Panc1 (cell line): ENCODE results near the gene BRAF. TPM values are rescaled to one million over a fixed set of nuclear protein-coding genes. Genes with fewer than 3 reads are reported as not detected.

Experiments
- ATAC-seq: fragments of 200-7000 bp; cut with Tn5 transposase; 2 replicates; pipeline ENCODE4 v1.9.1; 2020; ENCODE audit warnings: mild to moderate bottlenecking, moderate library complexity
- BruUV-seq: library from RNA; stranded (reverse); fragments of 400-500 nt; replicated peaks from 2 replicates; lab custom pipeline; 2021; lab: Mats Ljungman, UMichigan
- CTCF ChIA-PET: fragments of 300-600 bp; sonication (Branson Sonifier 250); formaldehyde crosslinking; loops from one replicate; lab custom pipeline; 2022; ENCODE audit warnings: antibody characterized with exemption; lab: Charles Lee
- POLR2A ChIA-PET: fragments of 300-600 bp; sonication (Branson Sonifier 250); formaldehyde crosslinking; loops from one replicate; lab custom pipeline; 2022; ENCODE audit warnings: antibody characterized with exemption; lab: Charles Lee
- DNase-seq: peaks from one replicate; pipeline ENCODE4 v3.0.0-alpha.2; 2010; ENCODE audit warnings: low read depth, low spot score
- H3K27ac ChIP-seq: 2 replicates; pipeline ENCODE4 v1.5.1; 2011; ENCODE audit warnings: mild to moderate bottlenecking, low read length, inconsistent platforms
- H3K27me3 ChIP-seq: fragments of 200-500 bp; sonication (Bioruptor generic); 2 replicates; pipeline ENCODE4 v1.6.0; 2014; ENCODE audit warnings: low read length, inconsistent platforms; ENCODE audit not compliant: control insufficient read depth, insufficient read depth
- H3K36me3 ChIP-seq: fragments of 200-500 bp; sonication (Bioruptor generic); 2 replicates; pipeline ENCODE4 v1.5.1; 2014; ENCODE audit warnings: inconsistent platforms, mild to moderate bottlenecking, low read length, moderate library complexity; ENCODE audit not compliant: control insufficient read depth, insufficient read depth
- H3K4me1 ChIP-seq: 2 replicates; pipeline ENCODE4 v1.5.1; 2011; ENCODE audit warnings: inconsistent platforms, mild to moderate bottlenecking, low read length, moderate library complexity; ENCODE audit not compliant: control insufficient read depth, insufficient read depth
- H3K4me3 ChIP-seq, 2 experiments: 2 replicates each; pipeline ENCODE4 v1.5.1; 2011 to 2012; ENCODE audit warnings: low read depth in 2 of 2, low read length in 2 of 2, mild to moderate bottlenecking in 2 of 2, inconsistent platforms in 1 of 2, moderate library complexity in 1 of 2
- H3K9me3 ChIP-seq: fragments of 200-500 bp; sonication (Bioruptor generic); 2 replicates; pipeline ENCODE4 v1.5.1; 2014; ENCODE audit warnings: low read depth, mild to moderate bottlenecking, inconsistent platforms, low read length, moderate library complexity; ENCODE audit not compliant: control insufficient read depth, insufficient read depth
- CTCF ChIP-seq: fragments of 450-650 bp; IDR thresholded peaks from 2 replicates; pipeline ENCODE4 v1.5.1; 2017; ENCODE audit warnings: mild to moderate bottlenecking
- POLR2AphosphoS5 ChIP-seq: IDR thresholded peaks from 2 replicates; pipeline ENCODE4 v1.6.1; 2012; ENCODE audit warnings: mild to moderate bottlenecking, low read depth, low read length, moderate library complexity
- REST ChIP-seq, 2 experiments: IDR thresholded peaks; 2 replicates each; pipeline ENCODE4 v1.6.1; 2011 to 2012; ENCODE audit warnings: low read depth in 2 of 2, control low read depth in 1 of 2, low read length in 1 of 2, mild to moderate bottlenecking in 1 of 2, moderate library complexity in 1 of 2; ENCODE audit not compliant: insufficient read depth in 1 of 2
- SIN3A ChIP-seq: IDR thresholded peaks from 2 replicates; pipeline ENCODE4 v1.6.1; 2012; ENCODE audit warnings: low read depth, mild to moderate bottlenecking, low read length, moderate library complexity, borderline replicate concordance; ENCODE audit not compliant: insufficient read depth
- TCF7L2 ChIP-seq: IDR thresholded peaks from 2 replicates; pipeline ENCODE4 v1.6.1; 2011; ENCODE audit warnings: mild to moderate bottlenecking, low read depth, low read length, inconsistent platforms
- in situ Hi-C: cut with HindIII; loops from 2 replicates; pipeline ENCODE4 v1.10.0; 2016; ENCODE audit warnings: low sequenced_read_pairs, low pct_unique_long_range_greater_than_20kb
- intact Hi-C: fragments of 100-400 bp; cut with micrococcal nuclease; formaldehyde crosslinking; loops from one replicate; pipeline ENCODE4 v1.10.0; 2022; ENCODE audit not compliant: unreplicated experiment
- total RNA-seq: library from RNA; stranded (reverse); gene quantifications from one replicate; pipeline ENCODE4 v1.2.1, GENCODE V29; 2021; ENCODE audit not compliant: unreplicated experiment

The BRAF gene
- total RNA-seq, 1 experiment from 2014 or later, result 26.3 TPM

GRCh38 chr7:140684066-140684950 is 240.4 kb downstream of the BRAF start:
- H3K27ac ChIP-seq, result no peak overlapping the region
- no peak overlapping the region for H3K4me3 ChIP-seq
- BruUV-seq, result no TSS peak
- in situ Hi-C loops (no loop called here), intact Hi-C loops (no loop called here)
- no peaks in the 10 kb centered on the region for H3K36me3 ChIP-seq
- DNase-seq (no peak), ATAC-seq (no peak)
- ChIA-PET POLR2A (no interaction called here), CTCF (no interaction called here)
- H3K4me1 ChIP-seq, result no peaks in the 10 kb centered on the region
- H3K27me3 ChIP-seq, result no peaks in the 10 kb centered on the region
- no peaks in the 10 kb centered on the region for H3K9me3 ChIP-seq
- TF ChIP-seq REST (IDR thresholded peaks at IDR 0.05; ENCODE audit: insufficient read depth in 1 of 2, low read depth in 2 of 2, low read length in 1 of 2), result no peak
- TF ChIP-seq POLR2AphosphoS5, result no peak
- TF ChIP-seq CTCF, result no peak
- TF ChIP-seq TCF7L2, result no peak
- no peak for TF ChIP-seq SIN3A

GRCh38 chr7:140683657-140684056 is 241.1 kb downstream of the BRAF start:
- BruUV-seq, result no TSS peak
- Histone ChIP-seq H3K36me3 (no peaks in the 10 kb centered on the region), H3K27me3 (no peaks in the 10 kb centered on the region), H3K4me3 (no peak overlapping the region), H3K27ac (no peak overlapping the region), H3K9me3 (no peaks in the 10 kb centered on the region), H3K4me1 (no peaks in the 10 kb centered on the region)
- POLR2A ChIA-PET, result interaction anchor here (0.6 kb wide), 1 partner anchor 127 kb away, joined by 3 read pairs; no protein-coding TSS in a partner anchor
- ATAC-seq (no peak), DNase-seq (no peak)
- in situ Hi-C loops (no loop called here), intact Hi-C loops (no loop called here)
- CTCF ChIA-PET, result no interaction called here
- no peak for TF ChIP-seq SIN3A
- TF ChIP-seq CTCF, result no peak
- no peak for TF ChIP-seq POLR2AphosphoS5
- TF ChIP-seq REST (IDR thresholded peaks at IDR 0.05; ENCODE audit: insufficient read depth in 1 of 2, low read depth in 2 of 2, low read length in 1 of 2), result no peak
- TF ChIP-seq TCF7L2, result no peak
